Calu3 (cell line): ENCODE data around the gene TUBGCP2. TPM values are rescaled to one million over a fixed set of nuclear protein-coding genes. Genes with fewer than 3 reads are reported as not detected.

Source experiments
- Bru-seq: library from RNA; stranded (reverse); fragments of 400-500 nt; gene quantifications from one replicate; lab custom pipeline; 2021; lab: Mats Ljungman, UMichigan
- BruChase-seq, 2 experiments: library from RNA; stranded (reverse); fragments of 400-500 nt; gene quantifications; one replicate each; lab custom pipeline; 2021; lab: Mats Ljungman, UMichigan
- BruUV-seq: library from RNA; stranded (reverse); fragments of 400-500 nt; replicated peaks from 2 replicates; lab custom pipeline; 2021; lab: Mats Ljungman, UMichigan
- CTCF ChIA-PET: fragments of 300-600 bp; sonication (Branson Sonifier 250); formaldehyde crosslinking; loops from one replicate; lab custom pipeline; 2022; ENCODE audit warnings: antibody characterized with exemption; lab: Charles Lee
- DNase-seq: peaks from one replicate; pipeline ENCODE4 v3.0.0; 2022
- H3K27ac Mint-ChIP-seq: one replicate; pipeline ENCODE4 v1.8.0; 2022; ENCODE audit warnings: mixed read lengths; ENCODE audit not compliant: unreplicated experiment
- H3K27me3 Mint-ChIP-seq: one replicate; pipeline ENCODE4 v1.8.0; 2022; ENCODE audit warnings: mixed read lengths; ENCODE audit not compliant: unreplicated experiment
- H3K36me3 Mint-ChIP-seq: one replicate; pipeline ENCODE4 v1.8.0; 2022; ENCODE audit warnings: mild to moderate bottlenecking, moderate library complexity, mixed read lengths; ENCODE audit not compliant: insufficient read depth, unreplicated experiment
- H3K4me1 Mint-ChIP-seq: one replicate; pipeline ENCODE4 v1.8.0; 2022; ENCODE audit warnings: mild to moderate bottlenecking, low read depth, mixed read lengths; ENCODE audit not compliant: unreplicated experiment
- H3K4me3 Mint-ChIP-seq: one replicate; pipeline ENCODE4 v1.8.0; 2022; ENCODE audit warnings: mild to moderate bottlenecking, low read depth, moderate library complexity, mixed read lengths; ENCODE audit not compliant: unreplicated experiment
- H3K9me3 Mint-ChIP-seq: one replicate; pipeline ENCODE4 v1.8.0; 2022; ENCODE audit warnings: low read depth, mixed read lengths; ENCODE audit not compliant: unreplicated experiment
- intact Hi-C: fragments of 100-400 bp; cut with micrococcal nuclease; formaldehyde crosslinking; loops from one replicate; pipeline ENCODE4 v1.10.0; 2022; ENCODE audit not compliant: unreplicated experiment
- long read RNA-seq: library from polyadenylated mRNA; stranded (forward); transcript quantifications from one replicate; pipeline ENCODE4 v2.0.0, GENCODE V29; 2022
- total RNA-seq: library from RNA; stranded (reverse); gene quantifications from 2 replicates; pipeline ENCODE4 v1.2.3, GENCODE V29; 2022
- TF ChIP-seq, protein P1 (sequence below): fragments of 200-600 bp; IDR thresholded peaks from one replicate; pipeline ENCODE4 v1.8.0; 2022; ENCODE audit warnings: antibody characterized with exemption; ENCODE audit not compliant: unreplicated experiment

Gene TUBGCP2, protein sequence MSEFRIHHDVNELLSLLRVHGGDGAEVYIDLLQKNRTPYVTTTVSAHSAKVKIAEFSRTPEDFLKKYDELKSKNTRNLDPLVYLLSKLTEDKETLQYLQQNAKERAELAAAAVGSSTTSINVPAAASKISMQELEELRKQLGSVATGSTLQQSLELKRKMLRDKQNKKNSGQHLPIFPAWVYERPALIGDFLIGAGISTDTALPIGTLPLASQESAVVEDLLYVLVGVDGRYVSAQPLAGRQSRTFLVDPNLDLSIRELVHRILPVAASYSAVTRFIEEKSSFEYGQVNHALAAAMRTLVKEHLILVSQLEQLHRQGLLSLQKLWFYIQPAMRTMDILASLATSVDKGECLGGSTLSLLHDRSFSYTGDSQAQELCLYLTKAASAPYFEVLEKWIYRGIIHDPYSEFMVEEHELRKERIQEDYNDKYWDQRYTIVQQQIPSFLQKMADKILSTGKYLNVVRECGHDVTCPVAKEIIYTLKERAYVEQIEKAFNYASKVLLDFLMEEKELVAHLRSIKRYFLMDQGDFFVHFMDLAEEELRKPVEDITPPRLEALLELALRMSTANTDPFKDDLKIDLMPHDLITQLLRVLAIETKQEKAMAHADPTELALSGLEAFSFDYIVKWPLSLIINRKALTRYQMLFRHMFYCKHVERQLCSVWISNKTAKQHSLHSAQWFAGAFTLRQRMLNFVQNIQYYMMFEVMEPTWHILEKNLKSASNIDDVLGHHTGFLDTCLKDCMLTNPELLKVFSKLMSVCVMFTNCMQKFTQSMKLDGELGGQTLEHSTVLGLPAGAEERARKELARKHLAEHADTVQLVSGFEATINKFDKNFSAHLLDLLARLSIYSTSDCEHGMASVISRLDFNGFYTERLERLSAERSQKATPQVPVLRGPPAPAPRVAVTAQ
- 41.0 and 47.2 TPM in 2 replicates for total RNA-seq
- percentile 60 among the genes with signal in this experiment for Bru-seq, nascent RNA
- BruChase-seq, experiment 1, labeled RNA remaining after a 6-hour chase: percentile 73 among the genes with signal in this experiment
- percentile 65 among the genes with signal in this experiment for BruChase-seq, experiment 2, labeled RNA remaining after a 2-hour chase
- long read RNA-seq, full-length matches to known transcripts: 27 of 53 reads
- long read RNA-seq, partial matches to known transcripts: 16 of 53 reads
- long read RNA-seq, other reads (novel, unspliced or antisense): 10 of 53 reads

GRCh38 chr10:133308421-133309099 lies at the start of gene TUBGCP2, which contains the start of gene ZNF511:
Gene TUBGCP2, minus strand, starts transcription at chr10:133308872. Its CDS starts 5,931 bp downstream, at chr10:133302941.
Gene ZNF511, plus strand, starts transcription at chr10:133308914. Its CDS starts 30 bp downstream, at chr10:133308944.
- BruUV-seq: TSS peak; percentile 48
- H3K4me3 Mint-ChIP-seq: peak within 1 kb of the TSS; percentile 76
- peak; percentile 83 for DNase-seq

GRCh38 chr10:133357285-133358161 lies 48.9 kb upstream of the TUBGCP2 start, which contains the start of gene FUOM:
Gene FUOM, minus strand, starts transcription at chr10:133358019. Its CDS starts 12 bp downstream, at chr10:133358007.
- CTCF ChIA-PET: no interaction called here
- H3K36me3 Mint-ChIP-seq: peaks cover 6% of the 10 kb centered on the region
- no peaks in the 10 kb centered on the region for H3K4me1 Mint-ChIP-seq
- no peaks in the 10 kb centered on the region for H3K27me3 Mint-ChIP-seq
- TF ChIP-seq, protein P1, sequence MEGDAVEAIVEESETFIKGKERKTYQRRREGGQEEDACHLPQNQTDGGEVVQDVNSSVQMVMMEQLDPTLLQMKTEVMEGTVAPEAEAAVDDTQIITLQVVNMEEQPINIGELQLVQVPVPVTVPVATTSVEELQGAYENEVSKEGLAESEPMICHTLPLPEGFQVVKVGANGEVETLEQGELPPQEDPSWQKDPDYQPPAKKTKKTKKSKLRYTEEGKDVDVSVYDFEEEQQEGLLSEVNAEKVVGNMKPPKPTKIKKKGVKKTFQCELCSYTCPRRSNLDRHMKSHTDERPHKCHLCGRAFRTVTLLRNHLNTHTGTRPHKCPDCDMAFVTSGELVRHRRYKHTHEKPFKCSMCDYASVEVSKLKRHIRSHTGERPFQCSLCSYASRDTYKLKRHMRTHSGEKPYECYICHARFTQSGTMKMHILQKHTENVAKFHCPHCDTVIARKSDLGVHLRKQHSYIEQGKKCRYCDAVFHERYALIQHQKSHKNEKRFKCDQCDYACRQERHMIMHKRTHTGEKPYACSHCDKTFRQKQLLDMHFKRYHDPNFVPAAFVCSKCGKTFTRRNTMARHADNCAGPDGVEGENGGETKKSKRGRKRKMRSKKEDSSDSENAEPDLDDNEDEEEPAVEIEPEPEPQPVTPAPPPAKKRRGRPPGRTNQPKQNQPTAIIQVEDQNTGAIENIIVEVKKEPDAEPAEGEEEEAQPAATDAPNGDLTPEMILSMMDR: no peak
- peak; percentile 29 for DNase-seq
- BruUV-seq: no TSS peak
- no peak within 1 kb of the TSS for H3K27ac Mint-ChIP-seq
- intact Hi-C loops: no loop called here
- peak within 1 kb of the TSS; percentile 56 for H3K4me3 Mint-ChIP-seq
- no peaks in the 10 kb centered on the region for H3K9me3 Mint-ChIP-seq

More at GRCh38 chr10:133308421-133309099, at the start of gene TUBGCP2, which contains the start of gene ZNF511:
- peaks cover 8% of the 10 kb centered on the region for H3K4me1 Mint-ChIP-seq
- H3K9me3 Mint-ChIP-seq: no peaks in the 10 kb centered on the region
- TF ChIP-seq, protein P1: no peak
- intact Hi-C loops: no loop called here
- H3K27me3 Mint-ChIP-seq: no peaks in the 10 kb centered on the region
- H3K36me3 Mint-ChIP-seq: peaks cover 32% of the 10 kb centered on the region
- CTCF ChIA-PET: interaction anchor here (1.2 kb wide), 1 partner anchor 16 kb away, joined by 4 read pairs; no protein-coding TSS in a partner anchor
- peak within 1 kb of the TSS; percentile 82 for H3K27ac Mint-ChIP-seq

DNA sequence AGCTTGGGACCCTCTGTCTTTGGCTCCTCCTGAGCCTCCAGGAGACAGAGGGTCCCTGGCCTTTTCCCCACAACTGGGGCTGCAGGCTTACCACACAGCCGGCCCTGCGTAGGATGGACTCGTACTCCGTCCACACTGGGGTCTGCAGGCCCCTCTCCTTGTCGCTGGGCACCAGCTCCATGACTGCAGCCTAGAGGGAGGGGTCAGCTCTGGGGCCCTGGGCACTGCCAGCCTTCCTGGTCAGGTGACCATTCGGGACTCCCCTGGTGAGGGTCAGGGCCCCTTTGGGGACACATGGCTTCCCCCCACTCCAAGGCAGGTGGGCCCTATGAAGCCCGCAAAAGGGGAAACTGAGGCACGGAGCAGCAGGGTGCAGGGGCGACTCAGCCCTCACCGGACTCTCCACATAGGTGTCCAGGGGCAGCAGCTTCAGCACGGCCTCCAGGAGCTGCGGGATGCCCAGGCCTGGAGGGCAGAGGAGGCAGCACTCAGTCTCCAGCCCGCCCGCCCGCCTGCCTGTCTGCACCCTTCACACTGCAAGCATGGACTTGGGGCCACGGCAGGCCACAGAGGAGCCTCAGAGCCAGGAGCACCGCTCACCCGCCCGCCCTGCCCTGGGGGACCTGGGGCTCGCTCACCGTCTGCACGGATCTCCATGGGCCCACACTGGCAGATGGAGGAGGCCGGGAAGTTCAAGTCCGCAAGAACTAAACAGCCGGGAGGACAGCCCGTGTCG lies 48.0 kb upstream of the TUBGCP2 start:
- intact Hi-C loops: no loop called here
- CTCF ChIA-PET: no interaction called here
- TF ChIP-seq, protein P1: no peak
- DNase-seq: no peak
- no TSS peak for BruUV-seq
- Mint-ChIP-seq H3K4me3 (peak overlapping the region; percentile 56), H3K27me3 (no peaks in the 10 kb centered on the region), H3K4me1 (no peaks in the 10 kb centered on the region), H3K36me3 (peaks cover 5% of the 10 kb centered on the region), H3K9me3 (no peaks in the 10 kb centered on the region), H3K27ac (no peak overlapping the region)
